Activated CD4-positive, alpha-beta T cell treated with anti-CD3 and anti-CD28 coated beads, Interleukin-10, Interleukin-2, amounts not matched to agents 100 ng/mL and 50 ng/mL, durations not matched to agents 16 hours and 8 hours (primary cell): ENCODE results near the gene PIP4K2A.

ENCODE experiments used
- DNase-seq: peaks from one replicate; pipeline ENCODE4 v3.0.0-alpha.2; 2020

The PIP4K2A gene

DNA sequence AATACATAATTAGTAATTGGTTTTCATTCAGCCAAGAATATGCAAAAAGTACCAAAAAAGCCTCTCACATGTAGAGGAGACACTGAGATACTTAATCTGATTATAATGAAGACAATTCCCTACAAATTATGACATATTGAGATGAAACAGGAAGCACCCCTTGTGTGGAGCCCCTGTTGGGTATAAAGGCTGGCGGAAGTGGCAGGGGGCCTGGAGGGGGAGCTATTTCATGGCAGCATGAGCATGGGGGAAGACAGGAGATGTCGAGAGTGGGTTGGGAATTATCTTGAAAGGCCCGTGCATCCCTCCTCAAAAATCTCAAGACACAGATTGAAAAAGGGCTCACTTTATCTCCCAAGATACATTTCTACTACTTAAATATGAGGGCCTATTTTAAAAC is 96.9 kb downstream of the PIP4K2A start:
- no peak for DNase-seq

DNA sequence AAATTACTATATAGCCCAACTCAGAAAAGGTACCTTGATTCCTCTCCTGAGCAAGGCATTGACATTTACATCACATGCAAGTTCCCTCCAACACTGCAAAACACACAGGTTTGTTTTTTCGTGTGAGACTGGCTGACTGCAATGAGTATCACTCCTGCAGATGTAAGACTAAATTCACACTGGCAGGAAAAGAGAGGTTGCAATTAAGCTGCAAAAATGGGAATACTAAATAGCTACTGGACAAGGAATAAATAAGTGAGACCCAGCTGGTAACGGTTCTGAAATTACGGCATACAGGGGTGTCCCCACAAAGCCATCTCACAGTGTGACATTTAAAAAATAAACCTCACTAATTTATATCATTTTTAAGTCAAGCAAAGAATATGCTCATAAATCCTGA is 97.3 kb downstream of the PIP4K2A start:
- DNase-seq, result no peak

DNA sequence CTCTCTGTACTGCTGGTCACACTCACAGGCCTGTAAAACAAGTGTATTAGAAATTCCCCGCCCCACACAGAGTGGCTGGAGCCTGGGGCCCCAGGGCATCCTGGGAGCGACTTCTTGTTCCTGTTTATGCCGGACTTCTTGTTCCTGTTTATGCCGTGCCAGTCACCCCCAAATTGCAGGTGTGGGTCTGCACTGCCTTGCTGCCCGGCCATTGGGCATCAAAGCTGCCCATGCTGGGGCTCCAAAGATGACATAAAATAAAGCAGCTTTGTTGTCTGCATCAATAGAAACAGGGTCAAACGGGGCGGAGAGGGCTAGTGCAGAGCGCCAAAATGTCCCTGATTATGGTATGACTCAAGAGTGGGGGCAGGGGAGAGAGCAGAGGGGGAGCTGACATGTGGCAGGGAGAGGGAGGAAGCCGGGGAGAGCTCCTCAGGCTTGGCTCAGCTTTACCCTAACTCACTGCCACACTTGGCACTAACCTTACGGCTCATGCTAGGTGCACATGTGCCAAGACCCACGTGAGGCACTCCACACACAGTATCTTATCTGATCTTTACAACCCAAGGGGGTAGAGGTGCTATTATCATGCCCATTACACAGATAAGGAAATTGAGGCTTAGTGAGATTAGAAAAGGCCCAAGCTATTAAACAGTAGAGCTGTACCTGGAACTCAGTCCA is 98.4 kb downstream of the PIP4K2A start:
- DNase-seq, result peak; percentile 53

DNA sequence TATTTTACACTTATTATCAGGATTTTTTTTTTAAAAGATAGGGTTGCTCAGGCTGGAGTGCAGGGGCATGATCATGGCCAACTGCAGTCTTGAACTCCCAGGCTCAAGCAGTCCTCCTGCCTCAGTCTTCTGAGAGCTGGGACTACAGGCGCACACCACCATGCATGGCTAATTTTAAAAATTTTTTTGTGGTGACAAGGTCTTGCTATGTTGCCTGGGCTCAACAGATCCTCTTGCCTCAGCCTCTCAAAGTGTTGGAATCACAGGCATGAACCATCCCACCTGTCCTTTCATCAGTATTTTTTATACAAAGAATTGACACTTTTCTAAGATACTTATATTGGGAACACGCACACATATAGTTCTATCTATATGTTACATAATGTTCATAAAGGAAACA is 99.3 kb downstream of the PIP4K2A start:
- no peak for DNase-seq

DNA sequence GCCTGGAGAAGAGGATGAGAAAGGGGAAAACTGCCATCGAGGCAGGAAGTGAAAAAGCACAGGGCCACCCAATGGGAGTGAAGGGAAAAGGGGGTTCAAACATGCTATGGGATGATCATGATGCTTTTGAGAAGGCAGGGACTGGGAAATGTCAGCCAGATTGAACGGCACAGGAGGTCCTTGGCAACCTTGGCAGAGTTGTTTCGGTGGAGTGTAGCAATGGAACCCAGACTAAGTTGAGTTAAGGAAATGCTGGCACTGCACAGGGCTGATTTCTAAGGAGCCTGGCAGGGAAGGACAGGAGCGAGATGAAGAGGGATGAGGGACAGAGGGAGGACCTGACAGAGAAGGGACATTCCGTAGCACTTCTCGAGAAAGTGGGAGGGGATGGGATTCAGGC is 101.4 kb downstream of the PIP4K2A start:
- no peak for DNase-seq

DNA sequence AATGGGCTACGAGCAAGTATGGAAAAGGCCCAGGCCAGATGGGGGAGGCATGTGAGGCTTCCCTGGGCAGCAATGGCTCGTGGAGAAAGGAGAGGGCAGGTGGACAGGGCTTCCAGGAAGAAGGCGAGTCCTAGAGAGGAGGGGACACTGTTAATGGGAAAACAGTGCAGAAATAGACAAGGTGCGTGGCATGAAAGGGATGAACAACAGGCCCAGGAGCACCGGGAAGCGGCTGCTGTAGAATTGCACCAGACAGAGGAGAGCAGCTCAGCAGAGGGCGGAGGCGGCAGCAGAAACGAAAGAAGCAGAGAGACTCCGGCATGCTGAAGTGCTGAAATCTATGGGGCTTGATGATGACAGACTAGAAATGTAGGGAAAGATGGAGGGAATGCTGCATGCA is 102.1 kb downstream of the PIP4K2A start:
- DNase-seq, result no peak

DNA sequence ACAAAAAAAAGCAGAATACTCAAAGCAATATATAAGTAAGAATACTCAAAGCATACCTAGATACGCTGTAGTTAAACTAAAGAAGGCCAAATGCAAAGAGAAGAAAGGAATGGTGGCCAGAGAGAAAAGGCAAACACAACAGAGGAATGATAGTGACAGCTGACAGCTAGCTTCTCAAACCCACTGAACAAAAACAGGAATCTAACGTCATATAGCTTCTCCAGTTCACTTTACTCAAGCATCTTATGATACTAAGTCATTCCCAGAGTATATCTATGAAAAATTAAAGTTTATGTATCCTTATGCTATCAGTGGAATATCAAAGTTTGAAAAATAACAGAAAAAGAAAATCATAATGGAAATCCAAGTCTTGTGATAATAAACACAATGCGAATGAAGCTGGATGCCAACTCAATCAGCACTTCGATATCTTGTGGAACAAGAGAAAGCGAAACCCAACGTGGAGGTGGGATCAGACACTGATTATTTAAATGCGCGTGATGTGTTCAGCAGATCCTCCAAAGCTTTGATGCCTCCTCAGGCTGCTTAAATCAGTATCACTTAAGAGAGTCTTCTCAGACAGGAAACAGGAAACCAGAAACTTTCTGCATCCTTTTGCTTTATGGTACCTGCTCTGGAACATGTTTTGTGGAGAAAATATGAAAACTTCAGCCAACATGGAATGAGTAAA is 102.8 kb downstream of the PIP4K2A start:
- peak; percentile 87 for DNase-seq

DNA sequence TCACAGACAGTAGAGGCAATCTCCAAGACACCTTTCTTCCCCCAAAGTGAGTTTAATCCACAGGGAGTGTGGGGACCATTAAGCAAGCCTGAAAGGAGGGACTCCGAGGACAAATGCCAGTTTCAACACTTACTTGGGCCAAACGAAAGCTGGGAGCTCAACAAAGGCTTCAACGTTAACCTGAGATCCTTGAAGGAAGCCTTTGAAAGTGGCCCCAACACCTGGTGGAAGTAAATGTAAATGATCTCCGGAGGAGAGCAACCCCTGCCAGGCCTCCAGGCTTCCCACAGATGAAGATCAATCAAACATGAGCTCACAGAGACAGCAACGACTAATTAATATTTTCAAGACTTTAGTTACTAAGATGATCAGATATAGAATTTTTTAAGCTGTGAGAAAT is 103.8 kb downstream of the PIP4K2A start:
- DNase-seq, result no peak

DNA sequence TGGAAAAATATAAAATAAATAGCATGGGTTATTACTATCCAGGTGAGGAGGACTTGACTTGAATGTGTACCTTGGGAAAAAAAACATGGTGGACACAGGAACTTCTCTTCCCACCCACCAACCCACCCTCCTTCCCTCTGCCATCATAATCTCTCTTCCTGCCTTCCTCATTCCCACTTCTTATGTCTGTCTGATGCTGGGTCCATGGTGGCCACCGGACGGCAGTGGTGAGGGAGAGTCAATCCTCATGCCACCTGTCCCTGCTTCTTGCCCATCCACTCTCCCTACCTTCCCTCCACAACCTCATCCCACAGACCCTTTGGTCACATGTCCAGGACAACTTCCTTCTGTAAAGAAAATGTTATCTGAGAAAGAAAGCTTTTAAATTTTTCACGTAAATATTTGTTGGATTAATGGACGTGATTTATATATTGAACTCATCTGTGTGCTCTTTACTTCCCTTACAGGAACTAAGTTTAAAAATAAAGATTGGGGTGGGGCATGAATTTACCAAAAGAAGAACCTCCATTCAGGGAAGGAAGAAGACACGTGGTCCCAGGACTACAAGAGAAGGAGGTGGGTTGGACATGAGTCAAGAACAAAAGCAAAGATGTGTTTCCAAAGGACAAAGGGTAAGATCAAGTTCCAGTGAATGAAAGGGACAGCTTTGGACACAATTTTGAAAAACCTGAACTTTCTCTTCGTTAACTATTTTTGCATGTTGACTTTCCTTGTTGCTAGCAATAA is 104.5 kb downstream of the PIP4K2A start:
- DNase-seq, result no peak

DNA sequence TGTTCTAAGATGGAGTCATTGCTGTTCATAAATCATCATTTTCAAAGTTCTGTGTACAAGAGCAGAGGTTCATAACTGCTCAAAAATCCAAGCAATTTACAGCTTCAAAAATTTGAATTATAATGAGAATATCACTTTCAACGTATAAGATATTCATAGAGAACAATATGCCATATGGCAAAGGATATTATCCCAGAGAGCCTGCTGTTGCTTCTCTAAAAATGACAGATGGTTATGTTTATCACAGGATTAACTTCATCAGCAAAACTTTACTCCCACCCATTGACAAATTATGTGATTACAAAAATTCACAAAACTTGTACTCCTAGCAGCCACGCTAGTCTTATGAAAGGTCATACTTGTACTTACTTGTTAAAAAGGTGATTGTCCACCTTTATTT is 105.1 kb downstream of the PIP4K2A start:
- no peak for DNase-seq

DNA sequence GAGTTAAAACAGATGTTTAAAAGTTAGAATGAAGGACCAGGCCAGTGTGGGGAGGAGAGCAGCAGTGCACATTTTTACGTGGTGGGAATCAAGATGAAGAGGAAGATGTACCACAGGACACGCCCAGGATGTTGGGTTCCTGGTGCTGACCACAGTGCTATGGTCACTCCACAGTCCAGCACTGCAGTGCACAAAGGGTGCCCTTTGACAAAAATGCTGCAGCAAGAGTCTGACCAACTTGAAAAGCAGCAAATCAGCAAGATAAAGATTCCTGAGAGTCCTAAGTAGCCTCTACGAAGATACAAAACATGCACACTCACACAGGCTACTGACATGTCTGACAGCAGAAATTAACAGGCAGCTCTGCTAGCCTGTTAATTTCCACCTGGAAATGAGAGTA is 107.1 kb downstream of the PIP4K2A start:
- no peak for DNase-seq

DNA sequence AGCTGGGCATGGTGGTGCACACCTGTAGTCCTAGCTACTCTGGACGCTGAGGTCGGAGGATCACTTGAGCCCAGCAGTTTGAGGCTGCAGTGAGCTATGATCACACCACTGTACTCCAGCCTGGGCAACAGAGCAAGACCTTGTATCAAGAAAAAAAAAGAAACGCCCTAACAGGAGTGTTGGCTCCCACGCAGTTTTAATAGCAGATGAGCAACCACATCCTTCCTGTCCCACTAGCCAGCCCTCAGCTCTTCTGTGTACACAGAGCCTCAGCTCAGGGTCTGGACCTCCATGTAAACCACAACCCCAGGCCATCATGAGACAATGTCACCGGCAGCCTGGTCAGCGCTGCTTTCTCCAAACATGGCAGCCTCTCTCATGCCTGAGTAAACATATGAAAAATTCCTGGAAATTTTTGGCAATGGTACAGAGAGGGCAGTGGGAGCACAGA is 108.2 kb downstream of the PIP4K2A start:
- DNase-seq, result peak; percentile 61

DNA sequence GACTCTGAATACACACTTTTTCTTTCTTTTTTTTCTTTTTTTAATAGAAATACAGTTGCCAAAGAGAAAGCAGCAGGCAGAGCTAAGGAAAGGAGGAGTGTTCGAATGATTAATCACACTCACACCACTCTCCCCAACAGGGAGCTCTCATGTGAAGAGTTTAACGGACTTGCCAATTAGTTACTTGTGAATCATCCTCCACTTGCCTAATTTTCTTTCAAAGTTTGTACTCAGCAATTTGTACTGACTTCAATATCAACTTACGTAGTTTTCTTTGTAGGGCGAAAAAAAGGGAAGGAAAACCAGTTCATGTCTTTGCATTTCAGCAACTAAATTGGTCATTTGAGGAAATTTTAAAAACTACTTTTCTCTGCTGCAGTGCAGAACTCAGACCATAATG is 109.2 kb downstream of the PIP4K2A start:
- DNase-seq, result no peak

DNA sequence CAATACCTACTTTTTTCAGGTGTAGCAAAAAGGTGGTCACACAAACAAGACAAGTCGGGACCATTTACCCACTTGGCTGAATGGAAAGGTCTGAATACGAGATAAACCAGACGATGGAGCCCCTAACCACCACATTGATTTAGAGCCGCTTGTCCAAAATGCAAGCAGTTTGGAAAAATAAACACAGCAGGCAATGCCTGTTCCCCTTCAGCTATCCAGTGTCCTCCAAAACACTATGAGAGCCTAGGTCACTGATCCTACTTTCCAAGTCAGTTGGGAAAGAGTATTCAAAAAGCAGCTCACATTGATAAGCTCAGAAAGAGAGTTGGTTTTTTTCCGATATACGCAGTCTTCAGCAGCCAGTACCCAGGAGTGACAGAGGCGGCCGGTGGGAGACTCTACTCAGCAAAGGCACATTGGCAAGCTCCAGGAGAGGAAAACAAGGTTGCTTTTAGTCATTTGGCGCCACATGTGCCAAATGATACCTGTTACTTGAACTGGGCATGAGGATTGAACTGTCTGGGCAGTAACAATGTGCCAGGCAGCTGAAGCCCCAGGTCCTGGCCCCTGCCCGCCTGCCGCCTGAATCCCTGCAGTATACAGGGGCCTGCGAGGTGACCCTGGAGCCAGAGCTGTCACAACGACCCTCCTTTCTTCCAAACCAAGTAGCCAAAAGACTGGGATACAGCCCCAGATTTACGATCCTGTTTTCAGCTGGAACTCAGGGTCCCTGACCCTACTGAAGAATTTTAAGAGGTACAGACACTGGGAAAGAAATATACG is 109.8 kb downstream of the PIP4K2A start:
- no peak for DNase-seq

DNA sequence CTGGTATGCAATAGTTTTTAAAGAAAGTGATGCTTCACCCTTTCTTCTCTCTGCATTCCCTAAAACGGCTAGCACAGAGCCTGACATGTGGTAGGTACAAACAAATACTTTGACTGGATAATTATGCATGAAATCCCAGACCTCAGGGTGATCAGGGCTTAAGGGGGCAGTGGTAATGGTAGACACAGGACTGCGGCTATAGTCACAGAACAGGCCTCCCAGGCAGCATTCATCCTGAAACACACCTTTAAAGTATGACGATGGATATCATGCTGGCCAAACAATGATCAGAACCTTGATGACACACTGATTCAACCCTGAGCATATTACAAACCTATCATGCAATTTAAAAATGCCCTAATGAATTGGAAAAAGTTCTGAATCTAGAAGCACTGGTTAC is 110.8 kb downstream of the PIP4K2A start:
- DNase-seq, result no peak

DNA sequence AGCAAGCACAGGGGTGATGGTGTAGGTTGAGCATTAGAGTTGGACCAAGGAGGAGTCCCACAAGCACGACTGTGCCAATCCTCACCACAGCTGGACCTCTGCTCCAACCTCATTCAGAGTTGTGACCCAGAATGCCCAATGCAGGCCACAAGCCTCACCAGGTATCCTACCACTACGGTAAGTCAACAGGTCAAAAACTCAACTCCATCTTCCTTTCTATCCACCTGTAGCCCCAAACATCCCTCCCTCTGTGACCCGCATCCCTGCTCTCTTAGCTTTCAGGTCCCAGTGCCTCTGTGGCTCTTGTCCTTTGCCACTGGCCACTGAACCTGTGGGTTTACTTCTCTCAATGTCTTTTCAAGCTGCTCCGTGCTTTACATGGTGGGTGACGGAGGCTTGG is 112.8 kb downstream of the PIP4K2A start:
- DNase-seq, result no peak

DNA sequence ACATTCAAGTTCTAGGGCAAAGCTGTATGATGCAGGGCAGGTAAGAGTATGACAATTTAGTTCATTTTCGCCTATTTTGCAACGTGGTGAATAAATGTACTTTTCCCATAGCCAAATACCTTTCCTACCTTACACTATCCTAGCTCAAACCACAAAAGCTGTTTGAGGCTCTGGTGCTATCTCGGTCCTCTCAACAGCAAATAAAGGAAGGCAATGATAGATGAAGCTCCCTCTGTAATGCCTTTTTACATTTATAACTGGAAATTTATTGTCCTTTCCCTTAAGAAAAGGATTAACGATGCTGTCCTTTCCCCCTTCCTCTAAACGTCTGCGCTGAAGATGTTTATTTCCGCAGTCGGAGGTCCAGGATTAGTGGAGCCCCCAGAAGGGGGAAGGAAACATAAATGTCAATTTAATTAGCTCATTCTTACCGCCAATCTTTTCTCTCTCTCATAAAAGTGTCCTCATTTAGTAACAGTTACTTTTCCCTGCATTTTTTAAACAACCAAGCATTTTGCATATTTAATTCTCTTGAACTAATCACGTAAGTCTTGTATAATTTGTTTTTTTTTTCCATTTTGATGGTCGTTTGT is 114.6 kb downstream of the PIP4K2A start:
- no peak for DNase-seq

DNA sequence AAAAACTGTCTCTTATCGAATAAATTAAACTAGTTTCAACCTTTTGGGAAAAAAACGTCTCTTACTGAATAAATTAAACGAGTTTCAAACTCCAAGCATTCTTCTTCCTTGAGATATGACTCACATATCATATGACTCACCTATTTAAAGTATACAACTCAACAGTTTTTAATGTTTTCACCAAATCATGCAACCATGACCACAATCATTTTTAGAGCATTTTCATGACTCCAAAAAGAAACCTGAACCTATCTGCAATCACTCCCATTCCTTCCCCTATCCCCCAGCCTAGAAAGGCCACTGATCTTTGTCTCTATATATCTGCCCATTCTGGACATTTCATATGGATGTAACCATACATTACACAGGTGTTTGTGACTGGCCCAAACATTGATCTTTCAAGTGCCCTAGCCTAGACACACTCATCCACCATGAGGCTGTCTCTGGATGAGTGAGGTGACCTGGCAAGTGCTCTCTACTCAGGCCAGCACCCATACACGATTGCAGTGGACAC is 115.3 kb downstream of the PIP4K2A start:
- DNase-seq, result peak; percentile 57

DNA sequence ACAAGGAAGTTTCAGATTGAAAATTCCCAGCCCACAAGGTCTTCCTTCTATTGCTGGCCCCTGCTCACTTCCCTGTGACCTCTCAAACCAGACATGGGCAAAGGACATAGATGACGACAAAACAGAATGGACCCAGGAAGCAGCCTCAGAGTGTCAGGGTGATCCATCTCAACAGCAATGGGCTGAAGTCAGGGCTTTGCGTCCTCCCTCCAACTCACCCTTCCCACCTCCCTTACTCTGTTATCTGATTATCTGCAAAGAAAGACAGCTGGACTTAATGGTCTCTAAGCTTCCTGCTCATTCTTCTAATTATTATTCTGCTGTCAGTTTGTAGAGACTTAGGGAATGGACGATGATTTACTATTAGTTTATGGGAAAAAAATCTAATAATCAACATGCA is 115.9 kb downstream of the PIP4K2A start:
- no peak for DNase-seq

DNA sequence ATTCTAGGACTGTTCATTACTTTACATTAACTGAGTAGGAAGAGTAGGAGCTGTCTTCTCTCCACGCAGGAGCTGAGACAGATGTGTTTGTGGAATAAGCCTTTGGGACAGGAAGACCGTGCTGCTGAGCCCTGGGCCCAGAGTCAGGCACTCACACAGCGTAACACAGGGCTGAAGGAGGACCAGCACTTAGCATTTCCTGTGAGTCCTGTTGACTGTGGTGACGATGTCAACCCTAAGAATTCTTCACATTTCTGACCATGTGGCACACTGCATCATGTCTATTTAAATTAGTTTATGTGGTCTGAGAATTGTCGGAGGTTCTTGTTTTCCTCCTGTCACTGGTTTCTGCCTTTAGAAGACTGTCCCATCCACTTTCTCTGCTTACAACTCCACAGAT is 117.2 kb downstream of the PIP4K2A start:
- DNase-seq, result no peak

DNA sequence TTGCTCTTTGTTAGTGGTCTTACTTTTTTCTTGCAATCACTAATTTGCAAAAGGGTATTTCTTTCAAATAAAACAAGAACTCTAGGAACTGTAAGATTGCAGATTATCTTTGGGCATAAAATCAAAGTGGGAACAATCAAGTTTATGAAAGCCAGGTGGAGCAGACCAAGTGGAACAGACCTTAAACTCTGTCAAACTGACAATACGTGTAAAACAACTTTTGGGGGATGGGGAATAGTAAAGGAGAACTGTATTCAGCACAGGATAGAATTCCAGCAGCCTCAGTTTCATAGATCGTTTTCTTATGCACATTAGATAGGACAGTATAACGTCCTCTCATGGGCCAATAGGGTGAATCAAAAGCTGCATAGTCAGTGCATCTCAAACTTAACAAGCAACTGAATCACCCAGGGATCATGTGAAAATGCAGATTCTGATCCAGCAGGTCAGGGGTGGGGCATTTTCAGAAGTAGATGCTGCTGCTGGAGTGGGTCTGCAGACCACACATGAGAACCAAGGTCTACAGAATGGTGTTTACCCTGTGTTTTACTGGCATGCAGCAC is 120.7 kb downstream of the PIP4K2A start:
- no peak for DNase-seq

DNA sequence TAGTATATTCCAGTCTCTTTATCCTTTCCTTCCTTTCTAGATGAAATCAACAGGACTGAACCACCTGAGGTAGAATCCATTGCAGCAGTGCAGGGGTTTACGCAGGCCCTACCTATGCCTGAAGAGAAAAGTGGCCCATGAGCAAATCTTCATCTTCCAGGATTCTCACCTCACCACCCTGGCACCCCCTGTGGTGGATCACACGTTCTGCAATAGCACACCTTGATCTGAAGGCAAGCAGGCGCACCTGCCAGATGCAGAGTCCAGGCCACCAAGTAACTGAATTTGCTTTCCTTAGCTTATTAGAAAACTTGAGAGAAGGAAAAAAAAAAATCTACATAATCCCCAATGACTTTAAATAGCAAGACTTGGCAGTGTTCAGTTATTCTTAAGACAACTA is 121.4 kb downstream of the PIP4K2A start:
- no peak for DNase-seq
